ENCODE results near the gene OSMR. TPM values are rescaled to one million over a fixed set of nuclear protein-coding genes. Genes with fewer than 3 reads are reported as not detected.

OSMR gene
- total RNA-seq, 1 experiment from 2014 or later: 46.0 TPM

DNA sequence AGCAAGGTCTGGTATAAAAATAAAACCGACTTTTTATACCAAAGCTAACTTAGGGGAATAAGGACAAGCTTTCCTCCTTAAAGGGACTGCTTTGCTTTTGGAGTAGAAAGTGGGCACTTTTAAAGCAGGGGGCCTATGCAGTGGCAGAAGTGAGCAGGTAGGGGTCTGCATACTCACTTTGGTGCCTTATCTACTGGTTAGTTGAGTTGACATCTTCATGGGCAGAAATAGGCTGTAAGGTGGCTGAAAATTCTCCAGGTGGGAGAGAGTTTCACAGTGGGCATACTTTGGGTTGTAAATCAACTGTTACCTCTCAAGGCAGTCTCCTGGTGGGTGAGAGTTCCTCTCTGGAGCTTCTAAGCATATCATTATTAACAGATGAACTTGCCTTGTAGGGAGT is 24.8 kb downstream of the OSMR start:
- no peaks in the 10 kb centered on the region for H3K9me3 ChIP-seq (ENCODE audit: control insufficient read depth in 1 of 2, insufficient read depth in 1 of 2, low read depth in 1 of 2, low read length in 2 of 2)
- peak overlapping the region; percentile 69; the same call in 1 of the 2 replicates for H3K4me2 ChIP-seq (ENCODE audit: low read length)
- peak overlapping the region; percentile 49 for H3K9ac ChIP-seq (ENCODE audit: low read length)
- TF ChIP-seq ZBTB33 (IDR thresholded peaks at IDR 0.05; ENCODE audit: extremely low read depth, insufficient replicate concordance, low read length) (no peak), REST (IDR thresholded peaks at IDR 0.05; ENCODE audit: low read depth) (no peak), TCF7L2 (IDR thresholded peaks at IDR 0.05; ENCODE audit: borderline replicate concordance, extremely low read depth, insufficient read depth, insufficient read length) (no peak)
- CTCF ChIA-PET: no interaction called here
- no peaks in the 10 kb centered on the region for H3K27me3 ChIP-seq (ENCODE audit: insufficient read depth, low read length)
- ATAC-seq: no peak
- H2AFZ ChIP-seq (ENCODE audit: low read depth, low read length, poor library complexity, severe bottlenecking): no peak overlapping the region
- H3K4me3 ChIP-seq (replicated peaks in 1 of 2; ENCODE audit: low read depth in 1 of 2, low read length in 2 of 2): no peak overlapping the region
- H4K20me1 ChIP-seq (ENCODE audit: insufficient read depth): no peaks in the 10 kb centered on the region
- DNase-seq (ENCODE audit: low read depth, low spot score): no peak
- RAD21 ChIA-PET (ENCODE audit: low non-redundant PET in 1 of 2, low total read pairs in 2 of 2, uncharacterized antibody in 2 of 2, unreplicated experiment in 2 of 2): no interaction called here
- POLR2A ChIA-PET: interaction anchor here (0.6 kb wide), 1 partner anchor 40 kb away, joined by 3 read pairs; no protein-coding TSS in a partner anchor
- H3K79me2 ChIP-seq (ENCODE audit: insufficient read depth, low read length): peaks cover 60% of the 10 kb centered on the region
- no peaks in the 10 kb centered on the region for H3K9me2 ChIP-seq (ENCODE audit: insufficient read depth)
- peaks cover 21 to 32% of the 10 kb centered on the region in 2 experiments for H3K4me1 ChIP-seq (ENCODE audit: control insufficient read depth in 1 of 2, insufficient read depth in 2 of 2, low read length in 2 of 2)
- H3K36me3 ChIP-seq (ENCODE audit: control insufficient read depth in 1 of 2, insufficient read depth in 2 of 2, low read length in 2 of 2): peaks cover 2 to 18% of the 10 kb centered on the region in 2 experiments; a peak in 2 of 4 replicates
- H3K27ac ChIP-seq (ENCODE audit: low read depth, low read length): peak overlapping the region; percentile 69
- intact Hi-C loops (cut with micrococcal nuclease): no loop called here
- BruUV-seq (replicated peaks): TSS peak; percentile 12

All from HCT116 (cell line).